Measurements from ENCODE around the gene RACK1. TPM values are rescaled to one million over a fixed set of nuclear protein-coding genes. Genes with fewer than 3 reads are reported as not detected.

RACK1 gene
- total RNA-seq, 1 donor from 2014 or later: 2,747 TPM

- no peak for TF ChIP-seq CTCF (conservative IDR thresholded peaks at IDR 0.05; ENCODE audit: low read depth, low read length)
- DNase-seq (ENCODE audit: low read depth): no peak
- H3K4me3 ChIP-seq (ENCODE audit: low read depth, low read length): peak overlapping the region; percentile 68
These were observed 40.5 kb downstream of the RACK1 start for GRCh38 chr5:181203093-181203711.

- H3K4me3 ChIP-seq (ENCODE audit: low read depth, low read length): no peak overlapping the region
- TF ChIP-seq CTCF (conservative IDR thresholded peaks at IDR 0.05; ENCODE audit: low read depth, low read length): no peak
- no peak for DNase-seq (ENCODE audit: low read depth)
These were observed 42.9 kb downstream of the RACK1 start for GRCh38 chr5:181200816-181201215.

GRCh38 chr5:181199881-181200638, 43.6 kb downstream of the RACK1 start:
- no peak overlapping the region for H3K4me3 ChIP-seq (ENCODE audit: low read depth, low read length)
- no peak for DNase-seq (ENCODE audit: low read depth)
- no peak for TF ChIP-seq CTCF (conservative IDR thresholded peaks at IDR 0.05; ENCODE audit: low read depth, low read length)

- H3K4me3 ChIP-seq (ENCODE audit: low read depth, low read length): no peak overlapping the region
- no peak for TF ChIP-seq CTCF (conservative IDR thresholded peaks at IDR 0.05; ENCODE audit: low read depth, low read length)
- no peak for DNase-seq (ENCODE audit: low read depth)
These were observed 44.7 kb downstream of the RACK1 start for GRCh38 chr5:181198905-181199519.

GRCh38 chr5:181198106-181198685, 45.5 kb downstream of the RACK1 start:
- H3K4me3 ChIP-seq (ENCODE audit: low read depth, low read length): no peak overlapping the region
- TF ChIP-seq CTCF (conservative IDR thresholded peaks at IDR 0.05; ENCODE audit: low read depth, low read length): no peak
- no peak for DNase-seq (ENCODE audit: low read depth)

- TF ChIP-seq CTCF (conservative IDR thresholded peaks at IDR 0.05; ENCODE audit: low read depth, low read length): no peak
- H3K4me3 ChIP-seq (ENCODE audit: low read depth, low read length): no peak overlapping the region
- no peak for DNase-seq (ENCODE audit: low read depth)
These were observed 46.3 kb downstream of the RACK1 start for GRCh38 chr5:181197326-181197951.

All from epithelial cell of proximal tubule (primary cell).